Hematopoietic multipotent progenitor cell treated with erythropoietin and hydrocortisone succinate and interleukin-3 and kit ligand, for 8 days (in vitro differentiated cells): ENCODE data around the gene KMT2D.

Experiments used
- DNase-seq: peaks from one replicate; pipeline ENCODE4 v3.0.0-alpha.2; 2015

Gene KMT2D

DNA sequence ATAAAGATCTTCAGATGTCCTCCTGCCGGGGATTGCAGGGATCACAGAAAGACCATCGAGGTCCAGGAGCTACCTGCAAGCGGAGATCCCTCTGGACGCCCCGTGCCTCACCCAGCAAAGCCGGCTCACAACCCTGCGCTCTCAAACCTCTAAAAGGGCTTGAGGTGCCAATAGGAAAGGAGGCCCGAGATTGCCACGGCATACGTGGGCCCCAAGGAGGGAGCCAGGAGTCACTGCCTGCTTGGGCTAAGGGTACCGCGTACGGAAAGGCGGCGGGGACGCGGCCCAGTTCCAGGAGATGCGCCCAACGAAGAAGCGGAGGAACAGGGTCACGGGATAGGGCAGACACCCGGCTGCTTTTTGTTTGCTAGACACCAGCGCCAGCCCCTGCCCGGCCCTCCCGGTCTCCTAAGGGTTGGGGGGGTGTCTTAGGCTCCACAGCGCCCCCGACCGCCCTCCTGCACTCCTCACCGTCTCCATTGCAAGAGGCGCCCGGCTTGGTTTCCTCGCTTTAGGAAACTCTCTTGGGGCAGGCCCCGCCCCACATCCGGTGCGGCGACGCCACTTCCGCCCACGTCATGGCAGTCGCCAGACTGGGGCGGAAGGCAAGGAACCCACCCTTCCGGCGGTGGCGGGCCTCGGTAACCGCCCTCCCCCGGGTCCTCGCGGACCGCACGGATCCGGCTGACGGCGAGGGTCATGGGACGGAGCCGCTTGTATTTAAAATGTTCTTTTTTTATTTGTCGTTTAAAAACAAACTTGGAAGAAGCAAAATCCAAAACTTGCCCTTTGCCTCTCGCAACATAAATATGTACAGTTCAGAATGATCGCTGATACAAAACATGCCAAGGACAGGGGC, 42.1 kb downstream of the KMT2D start, which contains the start of gene PRKAG1:
Gene PRKAG1 (minus strand): TSS at position 516 of the 859 bp plus-strand sequence. CDS start 36 bp downstream, at position 480.
- peak; percentile 96 for DNase-seq

DNA sequence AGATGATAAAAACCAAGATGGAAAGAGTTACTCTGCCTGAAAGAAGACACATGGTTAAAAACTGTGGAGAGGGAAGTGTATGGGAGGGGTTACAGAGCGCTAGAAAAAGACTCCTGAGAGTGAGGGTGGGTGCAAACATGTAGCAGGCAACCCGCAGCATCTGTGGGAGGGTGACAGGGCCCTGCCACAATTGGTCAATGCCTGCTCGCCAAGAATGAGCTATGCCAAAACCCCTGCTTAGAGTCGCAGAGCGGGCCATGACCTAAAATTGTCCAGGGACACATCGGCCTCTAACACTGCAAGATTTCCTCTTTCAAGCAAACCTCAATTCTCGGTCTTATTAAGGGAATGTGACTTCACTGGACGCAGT, 42.7 kb downstream of the KMT2D start:
- DNase-seq = peak; percentile 75

DNA sequence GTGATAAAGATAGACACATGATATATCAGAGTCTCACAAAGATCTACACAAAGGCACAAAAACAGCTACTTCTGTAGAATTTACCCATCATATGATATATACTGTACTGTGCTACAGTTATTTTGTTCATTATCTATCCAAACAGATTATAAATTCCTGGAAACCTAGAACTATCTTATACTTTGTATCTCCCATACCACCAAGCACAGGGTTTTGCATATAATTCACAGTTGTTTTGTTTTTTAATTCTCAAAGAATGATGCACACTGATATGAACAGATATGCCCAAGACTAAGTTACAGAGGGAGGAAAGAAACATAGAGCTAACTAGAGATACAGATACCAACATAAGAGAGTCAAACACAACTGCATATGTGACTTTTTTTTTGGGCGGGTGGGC, 45.4 kb downstream of the KMT2D start:
- DNase-seq = peak; percentile 90

DNA sequence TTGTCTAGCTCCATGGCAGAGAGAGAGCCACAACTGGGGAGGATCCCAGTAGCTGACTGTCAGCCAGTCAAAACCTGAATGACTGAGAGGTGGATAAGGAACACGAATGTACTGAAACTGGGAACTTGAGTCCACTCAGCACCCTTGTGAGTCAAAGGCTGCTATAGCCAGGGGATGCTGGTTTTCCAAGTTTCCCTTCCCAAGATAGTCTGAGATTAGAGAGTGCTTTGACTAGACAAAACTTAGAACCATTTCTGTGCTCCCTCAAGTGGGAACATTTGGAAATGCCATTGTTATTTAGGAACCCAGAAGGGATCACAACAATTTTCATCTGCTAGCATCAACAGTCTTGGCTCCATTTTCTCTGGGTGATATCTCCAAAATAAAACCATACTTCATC, 46.0 kb downstream of the KMT2D start:
- DNase-seq = peak; percentile 46

DNA sequence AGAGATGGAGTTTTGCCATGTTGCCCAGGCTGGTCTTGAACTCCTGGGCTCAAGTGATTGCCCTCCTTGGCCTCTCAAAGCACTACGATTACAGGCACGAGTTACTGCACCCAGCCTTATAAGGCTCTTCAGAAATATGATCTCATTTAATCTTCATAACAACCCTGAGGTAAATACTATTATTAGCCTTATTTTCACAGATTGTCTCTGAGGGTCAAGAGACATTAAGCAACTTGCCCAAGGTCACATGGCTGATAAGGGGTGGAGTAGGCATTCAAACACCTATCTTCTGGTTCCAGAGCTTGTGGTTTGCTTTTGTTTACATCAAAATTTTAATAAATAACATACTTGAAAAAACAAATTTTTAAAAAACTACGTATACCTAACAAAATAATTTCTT, 47.2 kb downstream of the KMT2D start:
- peak; percentile 65 for DNase-seq

DNA sequence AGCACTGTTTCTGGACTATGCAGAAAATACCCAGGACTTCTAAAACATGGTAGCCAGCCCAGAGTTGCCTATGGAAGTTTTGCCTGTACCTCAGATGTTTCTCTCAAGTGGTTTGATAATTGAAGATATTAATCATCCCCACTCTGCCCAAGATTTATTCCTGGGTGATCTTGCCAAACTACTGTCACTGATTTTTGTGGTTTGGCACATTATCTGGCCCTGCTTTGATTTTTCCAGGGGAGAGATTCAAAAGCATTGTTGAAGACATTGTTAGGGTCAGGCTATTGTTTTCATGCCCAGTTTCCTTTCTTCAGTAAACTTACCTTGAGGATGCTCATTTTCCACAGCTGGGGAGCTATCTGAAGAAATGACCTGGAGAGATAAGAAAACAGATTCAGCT, 47.9 kb downstream of the KMT2D start:
- peak; percentile 20 for DNase-seq
